Measurements from ENCODE around the gene FXYD3. TPM values are rescaled to one million over a fixed set of nuclear protein-coding genes. Genes with fewer than 3 reads are reported as not detected.

The FXYD3 gene
- total and polyA plus RNA-seq, 2 experiments from 2014 or later, result 0.81 TPM; not detected in 1

GRCh38 chr19:35143231-35143715, 27.6 kb downstream of the FXYD3 start, which contains the start of gene FXYD7 (continued):
- TF ChIP-seq ZNF462 (CRISPR knock-in tag; IDR thresholded peaks at IDR 0.05) (no peak), EZH2 (IDR thresholded peaks at IDR 0.05; ENCODE audit: low read depth, unreplicated experiment) (no peak), CTCF (conservative IDR thresholded peaks at IDR 0.05; ENCODE audit: low read depth in 2 of 2) (no peak), CREB1 (CRISPR knock-in tag; IDR thresholded peaks at IDR 0.05; ENCODE audit: low read depth) (no peak), EZH2phosphoT487 (IDR thresholded peaks at IDR 0.05; ENCODE audit: unreplicated experiment) (no peak), REST (IDR thresholded peaks at IDR 0.05; ENCODE audit: unreplicated experiment) (no peak), STAT1 (IDR thresholded peaks at IDR 0.05; ENCODE audit: unreplicated experiment) (no peak), NANOG (IDR thresholded peaks at IDR 0.05; ENCODE audit: borderline replicate concordance) (no peak), JUNB (IDR thresholded peaks at IDR 0.05; ENCODE audit: unreplicated experiment) (no peak)

All from GM23338 (cell line).